ENCODE data around the gene PIGC. TPM values are rescaled to one million over a fixed set of nuclear protein-coding genes. Genes with fewer than 3 reads are reported as not detected.

The PIGC gene
- total RNA-seq, 4 donors from 2014 or later: 9.6 to 13.7 (median 12.8) TPM

DNA sequence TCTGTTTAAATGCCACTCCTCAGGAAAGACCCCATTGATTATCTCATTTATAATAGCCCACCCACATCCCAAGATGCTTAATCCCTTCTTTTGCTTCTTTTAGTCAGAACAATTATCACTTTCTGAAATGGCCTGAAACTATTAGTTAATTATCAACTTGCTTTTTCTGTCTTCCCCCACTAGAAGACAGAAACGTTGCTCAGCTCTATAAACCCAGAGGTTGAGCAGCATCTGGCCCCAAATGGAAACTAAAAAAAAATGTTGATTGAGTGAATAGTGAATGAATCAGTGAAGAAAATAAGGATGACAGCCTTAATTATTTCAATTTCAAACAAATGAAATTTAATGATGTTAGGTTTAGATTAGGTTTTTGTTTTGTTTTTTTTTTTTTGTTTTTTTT, 38.2 kb upstream of the PIGC start:
- Histone ChIP-seq H3K36me3 (no peaks in the 10 kb centered on the region), H3K9me3 (no peaks in the 10 kb centered on the region), H3K27me3 (no peaks in the 10 kb centered on the region), H3K4me3 (no peak overlapping the region), H3K4me1 (peaks cover 0 to 6% of the 10 kb centered on the region in 2 donors), H3K27ac (no peak overlapping the region)
- intact Hi-C loops (cut with DNase I; ENCODE audit: low total_unique reads) (no loop called here), in situ Hi-C loops (cut with MboI; ENCODE audit: low sequenced_read_pairs in 4 of 4) (no loop called here)
- DNase-seq: no peak
- TF ChIP-seq POLR2A (IDR thresholded peaks at IDR 0.05) (no peak), CTCF (IDR thresholded peaks at IDR 0.05 in 4 of 5, conservative IDR thresholded peaks at IDR 0.05 in 1 of 5) (no peak)
- no peak for ATAC-seq

- H3K27me3 ChIP-seq: no peaks in the 10 kb centered on the region
- no peak overlapping the region for H3K4me3 ChIP-seq
- in situ Hi-C loops (cut with MboI; ENCODE audit: low sequenced_read_pairs in 4 of 4): no loop called here
- DNase-seq: no peak
- H3K36me3 ChIP-seq: no peaks in the 10 kb centered on the region
- intact Hi-C loops (cut with DNase I; ENCODE audit: low total_unique reads): no loop called here
- ATAC-seq: no peak
- peak overlapping the region in 1 of 4 donors; percentile 61 for H3K27ac ChIP-seq
- H3K4me1 ChIP-seq: peaks cover 0 to 6% of the 10 kb centered on the region in 2 donors
- TF ChIP-seq CTCF (IDR thresholded peaks at IDR 0.05 in 4 of 5, conservative IDR thresholded peaks at IDR 0.05 in 1 of 5) (no peak), POLR2A (IDR thresholded peaks at IDR 0.05) (no peak)
- no peaks in the 10 kb centered on the region for H3K9me3 ChIP-seq
Observed at GRCh38 chr1:172480431-172480830, 36.6 kb upstream of the PIGC start.

DNA sequence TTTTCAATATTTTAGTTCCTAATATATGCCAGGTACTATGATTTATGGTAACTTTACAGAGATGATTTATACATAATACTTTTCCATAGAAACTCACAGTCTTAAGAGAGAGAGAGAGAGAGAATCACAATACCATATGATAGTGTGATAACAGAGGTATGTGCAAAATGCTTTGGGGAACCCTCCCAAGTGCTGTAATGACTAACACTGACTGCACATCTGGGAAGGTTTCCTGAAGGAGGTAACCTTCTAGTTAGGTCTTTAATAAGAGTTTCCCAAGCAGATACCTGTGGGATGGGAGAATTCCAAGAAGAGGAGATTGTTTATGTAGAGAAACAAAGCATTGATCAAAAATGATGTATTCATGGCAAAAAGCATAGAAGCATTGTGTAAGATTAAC, 34.6 kb upstream of the PIGC start:
- TF ChIP-seq CTCF (IDR thresholded peaks at IDR 0.05 in 4 of 5, conservative IDR thresholded peaks at IDR 0.05 in 1 of 5) (no peak), POLR2A (IDR thresholded peaks at IDR 0.05) (no peak)
- H3K27me3 ChIP-seq: no peaks in the 10 kb centered on the region
- H3K27ac ChIP-seq: no peak overlapping the region
- H3K4me3 ChIP-seq: no peak overlapping the region
- H3K36me3 ChIP-seq: no peaks in the 10 kb centered on the region
- DNase-seq: no peak
- intact Hi-C loops (cut with DNase I; ENCODE audit: low total_unique reads): no loop called here
- H3K9me3 ChIP-seq: no peaks in the 10 kb centered on the region
- H3K4me1 ChIP-seq: peaks cover 0 to 6% of the 10 kb centered on the region in 2 donors
- in situ Hi-C loops (cut with MboI; ENCODE audit: low sequenced_read_pairs in 4 of 4): no loop called here
- ATAC-seq: no peak

- Histone ChIP-seq H3K36me3 (no peaks in the 10 kb centered on the region), H3K27me3 (no peaks in the 10 kb centered on the region), H3K9me3 (no peaks in the 10 kb centered on the region), H3K27ac (no peak overlapping the region), H3K4me1 (peaks cover 0 to 6% of the 10 kb centered on the region in 2 donors), H3K4me3 (no peak overlapping the region)
- TF ChIP-seq POLR2A (IDR thresholded peaks at IDR 0.05): no peak
- no peak for TF ChIP-seq CTCF (IDR thresholded peaks at IDR 0.05 in 4 of 5, conservative IDR thresholded peaks at IDR 0.05 in 1 of 5)
- no peak for ATAC-seq
- intact Hi-C loops (cut with DNase I; ENCODE audit: low total_unique reads): no loop called here
- in situ Hi-C loops (cut with MboI; ENCODE audit: low sequenced_read_pairs in 4 of 4): no loop called here
- DNase-seq: no peak
Observed at GRCh38 chr1:172477741-172478140, 33.9 kb upstream of the PIGC start.

- H3K27ac ChIP-seq: no peak overlapping the region
- no peaks in the 10 kb centered on the region for H3K36me3 ChIP-seq
- DNase-seq (no peak), ATAC-seq (no peak)
- H3K4me3 ChIP-seq: no peak overlapping the region
- H3K9me3 ChIP-seq: no peaks in the 10 kb centered on the region
- TF ChIP-seq CTCF (IDR thresholded peaks at IDR 0.05 in 4 of 5, conservative IDR thresholded peaks at IDR 0.05 in 1 of 5) (no peak), POLR2A (IDR thresholded peaks at IDR 0.05) (no peak)
- intact Hi-C loops (cut with DNase I; ENCODE audit: low total_unique reads) (no loop called here), in situ Hi-C loops (cut with MboI; ENCODE audit: low sequenced_read_pairs in 4 of 4) (no loop called here)
- peaks cover 0 to 6% of the 10 kb centered on the region in 2 donors for H3K4me1 ChIP-seq
- no peaks in the 10 kb centered on the region for H3K27me3 ChIP-seq
Observed at GRCh38 chr1:172477216-172477615, 33.3 kb upstream of the PIGC start.
